Right lobe of liver (tissue), 4 donors: ENCODE data around the gene MYLK2.

Experiments used
- POLR2A ChIP-seq: fragments of 450-650 bp; IDR thresholded peaks from one replicate; pipeline ENCODE4 v1.6.1; 2017; ENCODE audit warnings: antibody characterized with exemption, mild to moderate bottlenecking
- TF ChIP-seq, protein P1 (sequence below), 4 donors: fragments of 200-600 bp in 3 of 4; fragments of 450-650 bp in 1 of 4; IDR thresholded peaks; one replicate each; pipeline versions ENCODE4 v1.5.1 to v1.8.0; 2016 to 2022; ENCODE audit warnings: antibody characterized with exemption in 4 of 4, mild to moderate bottlenecking in 2 of 4
- donor health status: DM: no; HTN: no; CAD: no.
- donor health status: DM: no; HTN: no; CAD: no.
- donor health status: DM: no; HTN: yes; CAD: no.

DNA sequence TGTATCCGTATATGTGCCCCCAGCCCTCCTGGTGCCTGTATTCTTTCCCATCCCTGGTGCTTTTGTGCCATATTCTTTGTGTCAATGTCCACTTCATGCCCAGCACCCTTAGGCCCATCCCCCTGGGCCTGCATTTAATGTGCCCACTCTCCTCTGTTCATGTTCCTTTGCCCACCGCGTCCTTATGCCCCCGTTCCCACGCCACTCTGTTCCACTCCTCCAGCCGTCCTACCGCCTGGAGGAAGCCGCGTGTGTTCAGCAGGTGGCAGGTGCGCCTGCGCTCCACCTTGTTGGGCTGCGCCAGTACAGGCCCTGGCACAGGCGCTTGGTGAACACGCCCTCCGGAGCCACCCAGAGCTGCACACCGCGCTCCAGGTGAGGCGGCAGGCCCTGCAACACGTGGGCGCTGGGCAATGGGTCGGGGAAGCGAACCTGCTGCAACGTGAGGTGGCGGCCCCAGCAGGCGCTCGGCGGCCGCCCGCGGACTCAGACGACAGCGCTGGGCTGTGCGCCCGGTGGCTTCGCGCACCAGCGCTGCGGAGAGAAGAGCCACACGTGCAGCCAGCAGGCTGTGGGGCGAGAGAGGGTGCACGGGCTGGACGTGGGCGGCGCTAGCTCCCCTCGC lies 30.3 kb downstream of the MYLK2 start:
- TF ChIP-seq, protein P1, sequence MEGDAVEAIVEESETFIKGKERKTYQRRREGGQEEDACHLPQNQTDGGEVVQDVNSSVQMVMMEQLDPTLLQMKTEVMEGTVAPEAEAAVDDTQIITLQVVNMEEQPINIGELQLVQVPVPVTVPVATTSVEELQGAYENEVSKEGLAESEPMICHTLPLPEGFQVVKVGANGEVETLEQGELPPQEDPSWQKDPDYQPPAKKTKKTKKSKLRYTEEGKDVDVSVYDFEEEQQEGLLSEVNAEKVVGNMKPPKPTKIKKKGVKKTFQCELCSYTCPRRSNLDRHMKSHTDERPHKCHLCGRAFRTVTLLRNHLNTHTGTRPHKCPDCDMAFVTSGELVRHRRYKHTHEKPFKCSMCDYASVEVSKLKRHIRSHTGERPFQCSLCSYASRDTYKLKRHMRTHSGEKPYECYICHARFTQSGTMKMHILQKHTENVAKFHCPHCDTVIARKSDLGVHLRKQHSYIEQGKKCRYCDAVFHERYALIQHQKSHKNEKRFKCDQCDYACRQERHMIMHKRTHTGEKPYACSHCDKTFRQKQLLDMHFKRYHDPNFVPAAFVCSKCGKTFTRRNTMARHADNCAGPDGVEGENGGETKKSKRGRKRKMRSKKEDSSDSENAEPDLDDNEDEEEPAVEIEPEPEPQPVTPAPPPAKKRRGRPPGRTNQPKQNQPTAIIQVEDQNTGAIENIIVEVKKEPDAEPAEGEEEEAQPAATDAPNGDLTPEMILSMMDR (IDR thresholded peaks at IDR 0.05) = no peak
- TF ChIP-seq POLR2A = no peak
